Renal cortical epithelial cell (primary cell): ENCODE measurements around the gene LYRM4. TPM values are rescaled to one million over a fixed set of nuclear protein-coding genes. Genes with fewer than 3 reads are reported as not detected.
A peak's percentile ranks its signal among the peaks of the same experiment; 100 is the strongest.
"Not testable (repeated sequence)": the region's sequence is repeated elsewhere in the genome, so short reads cannot be mapped to it uniquely, and the experiment has no call there.

Source experiments
- DNase-seq: peaks from one replicate; pipeline ENCODE4 v3.0.0-alpha.2; 2011; ENCODE audit warnings: low read depth
- total RNA-seq: library from RNA; depleted of rRNA; stranded (reverse); fragments of >200 nt; gene quantifications from 2 replicates; pipeline ENCODE4 v1.2.3, GENCODE V29; 2014

LYRM4 gene
- total RNA-seq, 1 donor from 2014 or later = 17.1 TPM

DNA sequence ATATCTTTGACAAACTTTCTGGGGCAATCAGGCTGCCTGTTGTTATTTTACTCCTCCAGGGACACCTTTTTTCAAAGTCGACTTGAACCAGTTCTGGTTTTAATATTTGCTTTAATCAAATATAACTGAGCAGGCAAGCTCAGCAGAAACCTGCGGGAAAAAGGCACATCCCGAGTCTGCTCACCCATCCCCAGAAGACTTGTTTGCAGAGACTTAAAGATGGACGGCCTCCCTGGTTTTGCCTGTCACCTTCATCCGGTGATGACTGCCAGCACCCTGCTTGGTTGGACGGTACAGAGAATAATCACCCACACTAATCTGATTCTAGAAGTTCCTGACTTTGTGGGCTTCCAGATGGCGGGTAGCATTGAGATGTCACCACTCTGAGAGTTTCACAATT is 138.8 kb downstream of the LYRM4 start:
- no peak for DNase-seq

GRCh38 chr6:5121479-5121878 is 139.3 kb downstream of the LYRM4 start:
- no peak for DNase-seq

- not testable (repeated sequence) for DNase-seq
These were observed 140.2 kb downstream of the LYRM4 start for GRCh38 chr6:5120543-5120942.

DNA sequence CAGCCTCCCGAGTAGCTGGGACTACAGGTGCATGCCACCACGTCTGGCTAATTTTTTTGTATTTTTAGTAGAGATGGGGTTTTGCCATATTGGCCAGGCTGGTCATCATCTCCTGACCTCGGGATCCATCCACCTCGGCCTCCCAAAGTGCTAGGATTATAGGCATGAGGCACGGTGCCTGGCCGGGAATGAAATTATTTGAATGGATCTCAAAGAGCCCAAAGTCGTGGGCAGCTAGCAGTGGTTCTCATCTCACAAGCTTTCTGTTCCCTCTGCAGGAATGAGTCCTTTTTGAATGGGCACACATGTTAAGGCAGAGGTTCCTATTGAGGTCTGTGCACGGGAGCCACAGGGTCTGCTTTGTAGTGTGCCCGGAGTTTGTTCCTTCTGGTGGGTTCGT is 140.7 kb downstream of the LYRM4 start:
- DNase-seq = no peak

DNA sequence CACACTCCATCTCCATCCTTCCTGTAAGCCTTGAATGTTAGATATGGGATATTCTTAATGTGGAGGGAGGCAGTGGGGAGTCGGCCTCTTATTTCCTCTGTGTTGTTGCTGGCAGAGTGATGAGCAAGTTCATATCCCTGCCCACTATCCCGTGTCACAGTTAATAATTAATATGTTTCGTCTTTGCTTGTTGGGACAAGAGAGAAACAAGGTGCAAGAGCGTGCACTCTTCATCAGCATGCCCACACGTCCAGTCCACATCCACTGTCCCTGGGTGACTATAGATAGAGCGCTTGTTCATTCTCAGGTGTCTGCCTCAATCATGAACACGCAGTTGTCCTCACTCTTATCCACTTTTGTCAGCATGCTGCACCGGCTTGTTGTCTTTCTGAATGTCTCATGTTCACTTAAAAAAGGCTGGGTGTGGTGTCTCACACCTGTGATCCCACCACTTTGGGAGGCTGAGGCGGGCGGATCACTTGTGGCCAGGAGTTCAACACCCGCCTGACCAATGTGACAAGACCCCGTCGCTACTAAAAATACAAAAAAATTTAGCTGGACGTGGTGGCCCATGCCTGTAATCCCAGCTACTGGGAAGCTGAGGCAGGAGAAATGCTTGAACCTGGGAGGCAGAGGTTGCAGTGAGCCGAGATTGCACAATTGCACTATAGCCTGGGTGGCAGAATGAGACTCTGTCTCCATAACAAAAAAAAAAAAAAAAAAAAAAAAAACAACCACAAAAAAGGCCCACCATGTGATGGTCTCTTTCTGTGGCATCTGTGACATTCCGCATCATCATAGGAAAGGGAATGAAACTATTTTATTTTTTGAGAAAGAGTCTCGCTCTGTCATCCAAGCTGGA is 141.4 kb downstream of the LYRM4 start:
- DNase-seq = peak; percentile 51

- no peak for DNase-seq
These were observed 144.3 kb downstream of the LYRM4 start for GRCh38 chr6:5116243-5116991.

DNA sequence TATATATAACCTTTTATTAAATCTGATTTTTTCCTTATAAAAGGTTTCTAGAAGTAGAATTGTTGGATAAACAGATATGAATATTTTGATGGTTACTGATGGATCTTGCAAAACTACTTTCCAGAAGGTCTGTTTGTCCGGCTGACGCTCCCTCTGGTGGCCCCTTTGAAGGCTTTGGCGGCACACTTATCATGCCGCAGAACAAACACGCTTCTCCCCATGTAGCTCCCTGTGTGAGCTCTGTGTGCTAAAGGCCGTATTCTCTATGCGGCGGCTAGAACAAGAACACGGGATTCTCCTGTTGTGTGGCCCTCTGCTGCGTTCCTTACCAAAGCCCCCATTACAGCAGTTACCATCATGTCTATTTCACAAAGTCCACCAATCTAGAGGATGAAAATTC is 145.6 kb downstream of the LYRM4 start:
- no peak for DNase-seq

GRCh38 chr6:5113096-5113495 is 147.7 kb downstream of the LYRM4 start:
- DNase-seq = no peak

GRCh38 chr6:5112066-5112799 is 148.5 kb downstream of the LYRM4 start:
- peak; percentile 91 for DNase-seq

- no peak for DNase-seq
These were observed 149.1 kb downstream of the LYRM4 start for GRCh38 chr6:5111626-5112025.

GRCh38 chr6:5110246-5110645 is 150.5 kb downstream of the LYRM4 start:
- no peak for DNase-seq

GRCh38 chr6:5109436-5109835 is 151.3 kb downstream of the LYRM4 start:
- DNase-seq = no peak

- no peak for DNase-seq
These were observed 152.1 kb downstream of the LYRM4 start for GRCh38 chr6:5108536-5109150.

- DNase-seq = no peak
These were observed 152.7 kb downstream of the LYRM4 start for GRCh38 chr6:5108068-5108467.

GRCh38 chr6:5107341-5107740 is 153.4 kb downstream of the LYRM4 start:
- DNase-seq = no peak

- no peak for DNase-seq
These were observed 155.6 kb downstream of the LYRM4 start for GRCh38 chr6:5105146-5105545.

DNA sequence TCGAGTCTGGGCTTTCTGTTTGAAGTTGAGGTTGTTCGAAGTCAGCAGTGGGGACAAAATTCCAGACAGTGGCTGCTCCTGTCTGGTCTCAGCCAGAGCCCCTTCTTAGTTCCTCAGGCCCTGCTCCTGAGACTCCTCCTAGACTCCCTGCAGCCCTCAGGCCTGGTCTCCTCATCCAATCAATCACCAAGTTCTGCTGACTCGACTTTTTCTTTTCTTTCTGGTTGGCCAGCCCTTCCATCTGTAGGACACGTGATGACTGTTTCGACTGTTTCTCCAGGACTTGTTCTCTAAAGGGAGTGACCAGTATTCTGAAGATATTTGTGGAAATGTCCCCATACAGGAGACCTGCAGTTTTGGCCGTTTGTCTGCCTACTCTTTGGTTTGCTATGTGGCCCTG is 156.1 kb downstream of the LYRM4 start:
- DNase-seq = no peak

DNA sequence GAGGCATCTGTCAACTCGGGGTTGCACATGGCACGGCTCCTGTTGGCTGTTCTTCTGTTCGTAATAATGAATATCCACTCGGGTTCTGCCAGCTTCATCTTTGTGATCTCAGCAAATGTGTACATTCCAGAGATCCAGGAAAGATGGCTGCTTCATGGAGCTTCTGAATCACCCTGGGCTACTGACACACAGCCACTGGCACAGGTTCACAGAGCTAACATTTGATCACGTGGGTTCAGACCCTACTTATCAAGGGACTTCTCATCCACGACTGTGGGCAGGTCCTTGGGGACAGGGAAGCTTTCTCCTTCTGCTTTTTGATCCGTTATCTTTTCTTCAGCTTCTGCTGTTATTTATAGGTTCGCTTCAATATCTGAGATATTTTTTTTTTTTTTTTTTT is 157.5 kb downstream of the LYRM4 start:
- DNase-seq = no peak

DNA sequence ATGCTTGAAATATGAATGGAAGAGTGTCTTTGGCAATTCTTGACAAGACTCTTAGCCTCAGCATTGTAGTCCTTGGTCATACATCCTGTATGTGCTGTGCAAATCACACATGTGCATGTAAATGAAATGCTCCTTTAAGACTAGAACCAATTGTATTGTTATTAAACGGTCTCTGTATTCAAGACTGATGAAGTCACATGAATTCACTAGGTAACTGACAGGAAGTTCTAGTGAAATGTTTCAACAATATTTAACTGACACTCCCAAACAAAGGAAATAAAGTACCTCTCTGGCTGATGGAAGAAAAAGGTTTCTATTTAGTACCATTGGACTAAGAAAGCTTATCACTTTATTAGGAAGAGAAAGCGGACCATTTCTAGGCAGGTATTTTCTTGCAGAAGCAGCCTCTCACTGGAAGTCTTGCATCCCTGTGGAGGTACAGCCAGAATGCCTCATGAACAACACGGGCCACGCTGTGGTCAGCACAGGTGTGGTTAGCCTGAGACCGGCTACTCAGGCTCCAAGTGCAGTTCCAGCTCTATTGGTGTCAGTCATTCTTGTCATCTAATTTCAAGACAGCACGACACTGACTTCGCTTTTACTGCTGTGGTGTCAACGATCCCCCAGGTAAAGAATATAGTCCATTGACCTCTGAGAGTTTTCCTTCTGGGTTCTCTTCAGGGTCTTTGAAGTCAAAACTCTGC is 158.3 kb downstream of the LYRM4 start:
- DNase-seq = peak; percentile 62

GRCh38 chr6:5100806-5101205 is 159.9 kb downstream of the LYRM4 start:
- DNase-seq = no peak

- DNase-seq = no peak
These were observed 161.2 kb downstream of the LYRM4 start for GRCh38 chr6:5099537-5099936.
